ENCODE data around the gene CD58. TPM values are rescaled to one million over a fixed set of nuclear protein-coding genes. Genes with fewer than 3 reads are reported as not detected.

Gene CD58
- total RNA-seq, 1 donor from 2014 or later = 7.2 TPM

- Mint-ChIP-seq H3K27me3 (no peaks in the 10 kb centered on the region), H3K36me3 (peaks cover 17% of the 10 kb centered on the region), H3K9me3 (peaks cover 9% of the 10 kb centered on the region), H3K4me3 (no peak overlapping the region), H3K4me1 (ENCODE audit: unreplicated experiment) (peaks cover 6% of the 10 kb centered on the region), H3K27ac (no peak overlapping the region)
- no peak for TF ChIP-seq CTCF (conservative IDR thresholded peaks at IDR 0.05)
- no peak for DNase-seq (ENCODE audit: extremely low spot score, unreplicated experiment)
Observed at GRCh38 chr1:116534014-116534739, 36.6 kb downstream of the CD58 start.

GRCh38 chr1:116533429-116533820, 37.4 kb downstream of the CD58 start:
- Mint-ChIP-seq H3K4me3 (no peak overlapping the region), H3K27me3 (no peaks in the 10 kb centered on the region), H3K36me3 (peaks cover 17% of the 10 kb centered on the region), H3K9me3 (peaks cover 9% of the 10 kb centered on the region), H3K27ac (no peak overlapping the region), H3K4me1 (ENCODE audit: unreplicated experiment) (no peaks in the 10 kb centered on the region)
- TF ChIP-seq CTCF (conservative IDR thresholded peaks at IDR 0.05) = no peak
- DNase-seq (ENCODE audit: extremely low spot score, unreplicated experiment) = no peak

GRCh38 chr1:116532671-116533428, 38.0 kb downstream of the CD58 start:
- no peak for DNase-seq (ENCODE audit: extremely low spot score, unreplicated experiment)
- H3K4me1 Mint-ChIP-seq (ENCODE audit: unreplicated experiment) = no peaks in the 10 kb centered on the region
- H3K9me3 Mint-ChIP-seq = peaks cover 9% of the 10 kb centered on the region
- H3K27me3 Mint-ChIP-seq = no peaks in the 10 kb centered on the region
- no peak overlapping the region for H3K27ac Mint-ChIP-seq
- H3K4me3 Mint-ChIP-seq = no peak overlapping the region
- peaks cover 17% of the 10 kb centered on the region for H3K36me3 Mint-ChIP-seq
- TF ChIP-seq CTCF (conservative IDR thresholded peaks at IDR 0.05) = no peak

GRCh38 chr1:116531917-116532316, 38.9 kb downstream of the CD58 start:
- no peak overlapping the region for H3K4me3 Mint-ChIP-seq
- H3K27me3 Mint-ChIP-seq = no peaks in the 10 kb centered on the region
- DNase-seq (ENCODE audit: extremely low spot score, unreplicated experiment) = no peak
- peaks cover 20% of the 10 kb centered on the region for H3K36me3 Mint-ChIP-seq
- no peak for TF ChIP-seq CTCF (conservative IDR thresholded peaks at IDR 0.05)
- H3K9me3 Mint-ChIP-seq = peaks cover 12% of the 10 kb centered on the region
- H3K27ac Mint-ChIP-seq = no peak overlapping the region
- H3K4me1 Mint-ChIP-seq (ENCODE audit: unreplicated experiment) = no peaks in the 10 kb centered on the region

- no peaks in the 10 kb centered on the region for H3K4me1 Mint-ChIP-seq (ENCODE audit: unreplicated experiment)
- H3K27me3 Mint-ChIP-seq = no peaks in the 10 kb centered on the region
- no peak for DNase-seq (ENCODE audit: extremely low spot score, unreplicated experiment)
- no peak for TF ChIP-seq CTCF (conservative IDR thresholded peaks at IDR 0.05)
- H3K9me3 Mint-ChIP-seq = peaks cover 9% of the 10 kb centered on the region
- no peak overlapping the region for H3K27ac Mint-ChIP-seq
- peaks cover 19% of the 10 kb centered on the region for H3K36me3 Mint-ChIP-seq
- no peak overlapping the region for H3K4me3 Mint-ChIP-seq
Observed at GRCh38 chr1:116529681-116530080, 41.1 kb downstream of the CD58 start.
